GM12878 (cell line): ENCODE results near the gene MIS12. TPM values are rescaled to one million over a fixed set of nuclear protein-coding genes. Genes with fewer than 3 reads are reported as not detected.

Source experiments
- BHLHE40 ChIP-seq, 2 experiments: fragments of 450-650 bp in 1 of 2; IDR thresholded peaks; 2 replicates each; pipeline ENCODE4 v1.6.1; 2011 to 2017; ENCODE audit warnings: low read depth in 2 of 2, borderline replicate concordance in 1 of 2, improper control_type of control experiment in 1 of 2, low read length in 1 of 2, mild to moderate bottlenecking in 1 of 2
- CREB1 ChIP-seq: IDR thresholded peaks from 2 replicates; pipeline ENCODE4 v1.6.1; 2012; ENCODE audit warnings: low read depth, mild to moderate bottlenecking, inconsistent platforms
- EED ChIP-seq: sonication (generic); IDR thresholded peaks from 2 replicates; pipeline ENCODE4 v1.6.1; 2016; ENCODE audit warnings: antibody characterized with exemption, low read depth
- ETV6 ChIP-seq, 2 experiments: fragments of 450-650 bp in 1 of 2; IDR thresholded peaks in 1 of 2; conservative IDR thresholded peaks in 1 of 2; 2 replicates each; pipeline ENCODE4 v1.6.1; 2014; ENCODE audit warnings: antibody characterized with exemption in 1 of 2, borderline replicate concordance in 1 of 2, low read depth in 1 of 2, mild to moderate bottlenecking in 1 of 2, moderate library complexity in 1 of 2
- FOXK2 ChIP-seq: fragments of 450-650 bp; IDR thresholded peaks from 2 replicates; pipeline ENCODE4 v1.6.1; 2017; ENCODE audit warnings: mild to moderate bottlenecking, moderate library complexity
- HCFC1 ChIP-seq: fragments of 150-350 bp; IDR thresholded peaks from 2 replicates; pipeline ENCODE4 v1.6.1; 2014; ENCODE audit warnings: low read length
- IKZF1 ChIP-seq: fragments of 450-650 bp; conservative IDR thresholded peaks from 2 replicates; pipeline ENCODE4 v1.6.1; 2017; ENCODE audit warnings: antibody characterized with exemption, mild to moderate bottlenecking
- JUND ChIP-seq: IDR thresholded peaks from 2 replicates; pipeline ENCODE4 v1.6.1; 2012; ENCODE audit warnings: low read depth, mild to moderate bottlenecking, low read length, improper control_type of control experiment, moderate library complexity
- KAT2A ChIP-seq: conservative IDR thresholded peaks from 2 replicates; pipeline ENCODE4 v1.6.1; 2011; ENCODE audit warnings: low read depth, low read length; ENCODE audit not compliant: control insufficient read depth
- KDM1A ChIP-seq: fragments of 200-600 bp; sonication (generic); IDR thresholded peaks from 2 replicates; pipeline ENCODE4 v1.6.1; 2016; ENCODE audit warnings: borderline replicate concordance
- MXI1 ChIP-seq: fragments of 150-350 bp; IDR thresholded peaks from 2 replicates; pipeline ENCODE4 v1.6.1; 2011; ENCODE audit warnings: low read depth, mild to moderate bottlenecking, inconsistent platforms, low read length, improper control_type of control experiment
- NBN ChIP-seq: fragments of 450-650 bp; IDR thresholded peaks from 2 replicates; pipeline ENCODE4 v1.6.1; 2016
- NFIC ChIP-seq: IDR thresholded peaks from 2 replicates; pipeline ENCODE4 v1.6.1; 2012; ENCODE audit warnings: low read depth, mild to moderate bottlenecking, inconsistent platforms, low read length, moderate library complexity
- POLR2AphosphoS5 ChIP-seq: IDR thresholded peaks from 2 replicates; pipeline ENCODE4 v1.6.1; 2011; ENCODE audit warnings: mild to moderate bottlenecking, low read length, inconsistent platforms
- SIN3A ChIP-seq: IDR thresholded peaks from 2 replicates; pipeline ENCODE4 v1.6.1; 2012; ENCODE audit warnings: low read depth, low read length, improper control_type of control experiment
- SMAD5 ChIP-seq: IDR thresholded peaks from 2 replicates; pipeline ENCODE4 v1.6.1; 2016; ENCODE audit warnings: antibody characterized with exemption, low read depth
- SMC3 ChIP-seq: IDR thresholded peaks from 2 replicates; pipeline ENCODE4 v1.6.1; 2011; ENCODE audit warnings: low read length, improper control_type of control experiment, borderline replicate concordance
- SPI1 ChIP-seq: IDR thresholded peaks from 2 replicates; pipeline ENCODE4 v1.6.1; 2011; ENCODE audit warnings: low read depth, mild to moderate bottlenecking, low read length, moderate library complexity, borderline replicate concordance; ENCODE audit not compliant: insufficient read depth
- WRNIP1 ChIP-seq: IDR thresholded peaks from 2 replicates; pipeline ENCODE4 v1.6.1; 2011; ENCODE audit warnings: low read depth, low read length, improper control_type of control experiment, borderline replicate concordance
- ZBED1 ChIP-seq: IDR thresholded peaks from 2 replicates; pipeline ENCODE4 v1.6.1; 2016; ENCODE audit warnings: borderline replicate concordance
- ZSCAN29 ChIP-seq: fragments of 450-650 bp; IDR thresholded peaks from 2 replicates; pipeline ENCODE4 v1.6.1; 2017; ENCODE audit warnings: mild to moderate bottlenecking, moderate library complexity
- polyA plus RNA-seq, 11 experiments: library from polyadenylated mRNA; depleted of rRNA in 4 of 11; unstranded in 6 of 11; stranded (reverse) in 5 of 11; fragments of >200 nt; fragmentation: Nextera tagmentation in 4 of 11; fragmentation: Illumina TruSeq in 1 of 11; extraction: Ambion mirVana in 4 of 11; extraction: Trizol in 1 of 11; gene quantifications; 1 replicate in 1 of 11; 2 replicates in 10 of 11; pipeline versions ENCODE4 v1.2.1 to v1.2.3, GENCODE V29; 2011 to 2016; ENCODE audit warnings: inconsistent platforms in 2 of 11, missing spikeins in 2 of 11, low read depth in 1 of 11
- total RNA-seq, 4 experiments: library from RNA; depleted of rRNA in 3 of 4; stranded (reverse); fragments of >200 nt in 3 of 4; fragmentation: Illumina TruSeq in 1 of 4; extraction: Trizol in 1 of 4; gene quantifications; 2 replicates each; pipeline versions ENCODE4 v1.2.1 to v1.2.3, GENCODE V29; 2013 to 2021
- TF ChIP-seq, protein P1 (sequence below): fragments of 450-650 bp; IDR thresholded peaks from 2 replicates; pipeline ENCODE4 v1.6.1; 2016; ENCODE audit warnings: mild to moderate bottlenecking
- TF ChIP-seq, protein P2 (sequence below): fragments of 450-650 bp; IDR thresholded peaks from 2 replicates; pipeline ENCODE4 v1.6.1; 2017; ENCODE audit warnings: antibody characterized with exemption, mild to moderate bottlenecking, moderate library complexity
- TF ChIP-seq, protein P3 (sequence below): fragments of 450-650 bp; formaldehyde crosslinking; IDR thresholded peaks from 2 replicates; pipeline ENCODE4 v1.5.0; 2022; ENCODE audit warnings: mild to moderate bottlenecking, missing genetic modification characterization

The MIS12 gene
- total and polyA plus RNA-seq, 10 of the 15 experiments (the other 5 are each of a cell fraction or from before 2014, with no cell fraction given), result 19.8 to 34.2 (median 25.0) TPM

DNA sequence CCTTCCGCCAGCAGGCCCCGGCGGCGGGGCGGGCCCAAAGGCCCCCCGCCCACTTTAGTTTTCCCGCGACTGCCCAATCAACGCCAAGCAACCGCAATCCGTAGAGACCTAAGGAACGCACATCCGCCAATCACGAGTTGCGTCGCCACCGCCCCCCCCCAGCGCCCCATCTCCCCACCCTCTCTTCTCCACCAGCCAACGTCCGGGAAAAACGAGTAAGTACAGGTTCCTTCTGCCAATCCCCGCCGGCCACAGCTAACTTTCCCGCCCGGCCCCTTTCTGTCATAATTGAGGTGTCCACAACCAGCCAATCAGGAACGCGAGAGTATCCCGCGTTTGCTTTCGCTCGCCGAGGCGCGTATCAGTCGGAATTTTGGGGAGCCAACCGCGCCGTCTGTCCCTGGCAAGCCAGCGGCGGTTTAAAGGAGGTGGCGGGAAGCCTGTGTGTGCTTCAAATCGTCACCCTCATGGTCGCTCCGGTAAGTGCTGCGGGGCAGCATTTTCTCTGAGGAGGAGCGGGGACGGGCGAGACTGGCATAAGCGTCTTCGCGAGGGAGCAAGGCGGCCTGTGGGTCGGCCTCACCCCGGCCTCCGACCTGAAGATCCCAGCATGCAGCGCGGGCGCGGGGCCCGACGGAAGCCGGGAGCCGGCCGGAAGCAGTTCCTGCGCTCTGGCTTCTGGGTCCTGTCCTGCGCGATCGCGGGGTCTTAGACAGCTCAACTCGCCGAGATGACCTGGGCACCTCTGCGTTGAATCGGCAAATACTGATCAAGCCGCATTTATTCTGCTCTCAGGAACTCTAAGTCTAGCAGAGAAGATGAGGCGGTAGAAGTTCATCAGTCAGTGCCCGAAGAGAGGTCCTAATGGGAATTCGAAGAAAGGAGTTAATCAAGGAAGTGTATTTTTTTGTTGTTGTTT, at the start of gene MIS12 (continued):
- TF ChIP-seq NBN, result peak; percentile 90
- TF ChIP-seq, protein P1, sequence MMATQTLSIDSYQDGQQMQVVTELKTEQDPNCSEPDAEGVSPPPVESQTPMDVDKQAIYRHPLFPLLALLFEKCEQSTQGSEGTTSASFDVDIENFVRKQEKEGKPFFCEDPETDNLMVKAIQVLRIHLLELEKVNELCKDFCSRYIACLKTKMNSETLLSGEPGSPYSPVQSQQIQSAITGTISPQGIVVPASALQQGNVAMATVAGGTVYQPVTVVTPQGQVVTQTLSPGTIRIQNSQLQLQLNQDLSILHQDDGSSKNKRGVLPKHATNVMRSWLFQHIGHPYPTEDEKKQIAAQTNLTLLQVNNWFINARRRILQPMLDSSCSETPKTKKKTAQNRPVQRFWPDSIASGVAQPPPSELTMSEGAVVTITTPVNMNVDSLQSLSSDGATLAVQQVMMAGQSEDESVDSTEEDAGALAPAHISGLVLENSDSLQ, result peak; percentile 94
- TF ChIP-seq BHLHE40 (IDR thresholded peaks at IDR 0.05; ENCODE audit: borderline replicate concordance in 1 of 2, low read depth in 2 of 2, low read length in 1 of 2), result peak in 1 of 2 experiments; percentile 30; a peak in 1 of 4 replicates
- no peak for TF ChIP-seq ZSCAN29
- TF ChIP-seq FOXK2, result no peak
- TF ChIP-seq, protein P2, sequence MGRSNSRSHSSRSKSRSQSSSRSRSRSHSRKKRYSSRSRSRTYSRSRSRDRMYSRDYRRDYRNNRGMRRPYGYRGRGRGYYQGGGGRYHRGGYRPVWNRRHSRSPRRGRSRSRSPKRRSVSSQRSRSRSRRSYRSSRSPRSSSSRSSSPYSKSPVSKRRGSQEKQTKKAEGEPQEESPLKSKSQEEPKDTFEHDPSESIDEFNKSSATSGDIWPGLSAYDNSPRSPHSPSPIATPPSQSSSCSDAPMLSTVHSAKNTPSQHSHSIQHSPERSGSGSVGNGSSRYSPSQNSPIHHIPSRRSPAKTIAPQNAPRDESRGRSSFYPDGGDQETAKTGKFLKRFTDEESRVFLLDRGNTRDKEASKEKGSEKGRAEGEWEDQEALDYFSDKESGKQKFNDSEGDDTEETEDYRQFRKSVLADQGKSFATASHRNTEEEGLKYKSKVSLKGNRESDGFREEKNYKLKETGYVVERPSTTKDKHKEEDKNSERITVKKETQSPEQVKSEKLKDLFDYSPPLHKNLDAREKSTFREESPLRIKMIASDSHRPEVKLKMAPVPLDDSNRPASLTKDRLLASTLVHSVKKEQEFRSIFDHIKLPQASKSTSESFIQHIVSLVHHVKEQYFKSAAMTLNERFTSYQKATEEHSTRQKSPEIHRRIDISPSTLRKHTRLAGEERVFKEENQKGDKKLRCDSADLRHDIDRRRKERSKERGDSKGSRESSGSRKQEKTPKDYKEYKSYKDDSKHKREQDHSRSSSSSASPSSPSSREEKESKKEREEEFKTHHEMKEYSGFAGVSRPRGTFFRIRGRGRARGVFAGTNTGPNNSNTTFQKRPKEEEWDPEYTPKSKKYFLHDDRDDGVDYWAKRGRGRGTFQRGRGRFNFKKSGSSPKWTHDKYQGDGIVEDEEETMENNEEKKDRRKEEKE, result no peak
- TF ChIP-seq SMAD5, result peak; percentile 93
- peak; percentile 94 for TF ChIP-seq SIN3A
- peak; percentile 91 for TF ChIP-seq CREB1
- no peak for TF ChIP-seq SPI1
- TF ChIP-seq, protein P3, sequence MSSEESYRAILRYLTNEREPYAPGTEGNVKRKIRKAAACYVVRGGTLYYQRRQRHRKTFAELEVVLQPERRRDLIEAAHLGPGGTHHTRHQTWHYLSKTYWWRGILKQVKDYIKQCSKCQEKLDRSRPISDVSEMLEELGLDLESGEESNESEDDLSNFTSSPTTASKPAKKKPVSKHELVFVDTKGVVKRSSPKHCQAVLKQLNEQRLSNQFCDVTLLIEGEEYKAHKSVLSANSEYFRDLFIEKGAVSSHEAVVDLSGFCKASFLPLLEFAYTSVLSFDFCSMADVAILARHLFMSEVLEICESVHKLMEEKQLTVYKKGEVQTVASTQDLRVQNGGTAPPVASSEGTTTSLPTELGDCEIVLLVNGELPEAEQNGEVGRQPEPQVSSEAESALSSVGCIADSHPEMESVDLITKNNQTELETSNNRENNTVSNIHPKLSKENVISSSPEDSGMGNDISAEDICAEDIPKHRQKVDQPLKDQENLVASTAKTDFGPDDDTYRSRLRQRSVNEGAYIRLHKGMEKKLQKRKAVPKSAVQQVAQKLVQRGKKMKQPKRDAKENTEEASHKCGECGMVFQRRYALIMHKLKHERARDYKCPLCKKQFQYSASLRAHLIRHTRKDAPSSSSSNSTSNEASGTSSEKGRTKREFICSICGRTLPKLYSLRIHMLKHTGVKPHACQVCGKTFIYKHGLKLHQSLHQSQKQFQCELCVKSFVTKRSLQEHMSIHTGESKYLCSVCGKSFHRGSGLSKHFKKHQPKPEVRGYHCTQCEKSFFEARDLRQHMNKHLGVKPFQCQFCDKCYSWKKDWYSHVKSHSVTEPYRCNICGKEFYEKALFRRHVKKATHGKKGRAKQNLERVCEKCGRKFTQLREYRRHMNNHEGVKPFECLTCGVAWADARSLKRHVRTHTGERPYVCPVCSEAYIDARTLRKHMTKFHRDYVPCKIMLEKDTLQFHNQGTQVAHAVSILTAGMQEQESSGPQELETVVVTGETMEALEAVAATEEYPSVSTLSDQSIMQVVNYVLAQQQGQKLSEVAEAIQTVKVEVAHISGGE (CRISPR knock-in tag), result peak; percentile 37
- TF ChIP-seq WRNIP1, result no peak
- TF ChIP-seq MXI1, result peak; percentile 81
- TF ChIP-seq ZBED1, result peak; percentile 59; the same call in 1 of the 2 replicates
- TF ChIP-seq JUND, result no peak
- peak; percentile 82 for TF ChIP-seq IKZF1
- 0 out of 2 replicates have a peak, but pooled peaks have one; percentile 15 for TF ChIP-seq NFIC
- peak; percentile 60 for TF ChIP-seq HCFC1
- no peak for TF ChIP-seq KAT2A
- TF ChIP-seq SMC3, result no peak
- TF ChIP-seq ETV6 (conservative IDR thresholded peaks at IDR 0.05 in 1 of 2, IDR thresholded peaks at IDR 0.05 in 1 of 2; ENCODE audit: borderline replicate concordance in 1 of 2, low read depth in 1 of 2), result peak in 1 of 2 experiments; percentile 39; a peak in 1 of 4 replicates
- TF ChIP-seq KDM1A, result no peak
- peak; percentile 87 for TF ChIP-seq POLR2AphosphoS5
- no peak for TF ChIP-seq EED
